ENCODE data around the gene VPS8.

The VPS8 gene

DNA sequence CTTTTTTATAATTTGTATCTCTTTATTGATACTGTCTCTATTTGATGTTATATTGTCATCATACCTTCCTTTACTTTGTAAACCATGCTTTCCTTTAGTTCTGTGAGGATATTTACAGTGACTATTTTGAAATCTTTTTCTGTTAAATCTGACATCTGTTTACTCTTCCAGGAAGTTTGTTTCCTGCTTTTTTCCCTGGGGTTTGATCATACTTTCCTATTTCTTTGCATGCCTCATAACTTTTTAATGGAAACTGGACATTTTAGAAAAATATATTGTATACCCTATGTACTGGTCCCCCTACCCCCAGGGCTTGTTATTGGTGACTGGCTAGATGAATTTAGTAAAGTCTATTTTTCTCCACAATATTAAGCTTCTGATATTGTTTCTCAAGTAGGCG is 225.8 kb downstream of the VPS8 start:
- no peak for TF ChIP-seq TOX (CRISPR knock-in tag; IDR thresholded peaks at IDR 0.05; ENCODE audit: borderline replicate concordance)
- no peak for TF ChIP-seq TCF4 (CRISPR knock-in tag; IDR thresholded peaks at IDR 0.05; ENCODE audit: borderline replicate concordance)
- TF ChIP-seq, protein P1, sequence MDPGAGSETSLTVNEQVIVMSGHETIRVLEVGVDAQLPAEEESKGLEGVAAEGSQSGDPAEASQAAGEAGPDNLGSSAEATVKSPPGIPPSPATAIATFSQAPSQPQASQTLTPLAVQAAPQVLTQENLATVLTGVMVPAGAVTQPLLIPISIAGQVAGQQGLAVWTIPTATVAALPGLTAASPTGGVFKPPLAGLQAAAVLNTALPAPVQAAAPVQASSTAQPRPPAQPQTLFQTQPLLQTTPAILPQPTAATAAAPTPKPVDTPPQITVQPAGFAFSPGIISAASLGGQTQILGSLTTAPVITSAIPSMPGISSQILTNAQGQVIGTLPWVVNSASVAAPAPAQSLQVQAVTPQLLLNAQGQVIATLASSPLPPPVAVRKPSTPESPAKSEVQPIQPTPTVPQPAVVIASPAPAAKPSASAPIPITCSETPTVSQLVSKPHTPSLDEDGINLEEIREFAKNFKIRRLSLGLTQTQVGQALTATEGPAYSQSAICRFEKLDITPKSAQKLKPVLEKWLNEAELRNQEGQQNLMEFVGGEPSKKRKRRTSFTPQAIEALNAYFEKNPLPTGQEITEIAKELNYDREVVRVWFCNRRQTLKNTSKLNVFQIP (CRISPR knock-in tag; IDR thresholded peaks at IDR 0.05; ENCODE audit: borderline replicate concordance, low read depth): no peak
- TF ChIP-seq ZFP3 (CRISPR knock-in tag; IDR thresholded peaks at IDR 0.05): no peak
- no peak for TF ChIP-seq GLIS3 (CRISPR knock-in tag; IDR thresholded peaks at IDR 0.05)
- TF ChIP-seq, protein P2, sequence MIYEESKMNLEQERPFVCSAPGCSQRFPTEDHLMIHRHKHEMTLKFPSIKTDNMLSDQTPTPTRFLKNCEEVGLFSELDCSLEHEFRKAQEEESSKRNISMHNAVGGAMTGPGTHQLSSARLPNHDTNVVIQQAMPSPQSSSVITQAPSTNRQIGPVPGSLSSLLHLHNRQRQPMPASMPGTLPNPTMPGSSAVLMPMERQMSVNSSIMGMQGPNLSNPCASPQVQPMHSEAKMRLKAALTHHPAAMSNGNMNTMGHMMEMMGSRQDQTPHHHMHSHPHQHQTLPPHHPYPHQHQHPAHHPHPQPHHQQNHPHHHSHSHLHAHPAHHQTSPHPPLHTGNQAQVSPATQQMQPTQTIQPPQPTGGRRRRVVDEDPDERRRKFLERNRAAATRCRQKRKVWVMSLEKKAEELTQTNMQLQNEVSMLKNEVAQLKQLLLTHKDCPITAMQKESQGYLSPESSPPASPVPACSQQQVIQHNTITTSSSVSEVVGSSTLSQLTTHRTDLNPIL (CRISPR knock-in tag; IDR thresholded peaks at IDR 0.05; ENCODE audit: low read depth): no peak
- TF ChIP-seq, protein P3, sequence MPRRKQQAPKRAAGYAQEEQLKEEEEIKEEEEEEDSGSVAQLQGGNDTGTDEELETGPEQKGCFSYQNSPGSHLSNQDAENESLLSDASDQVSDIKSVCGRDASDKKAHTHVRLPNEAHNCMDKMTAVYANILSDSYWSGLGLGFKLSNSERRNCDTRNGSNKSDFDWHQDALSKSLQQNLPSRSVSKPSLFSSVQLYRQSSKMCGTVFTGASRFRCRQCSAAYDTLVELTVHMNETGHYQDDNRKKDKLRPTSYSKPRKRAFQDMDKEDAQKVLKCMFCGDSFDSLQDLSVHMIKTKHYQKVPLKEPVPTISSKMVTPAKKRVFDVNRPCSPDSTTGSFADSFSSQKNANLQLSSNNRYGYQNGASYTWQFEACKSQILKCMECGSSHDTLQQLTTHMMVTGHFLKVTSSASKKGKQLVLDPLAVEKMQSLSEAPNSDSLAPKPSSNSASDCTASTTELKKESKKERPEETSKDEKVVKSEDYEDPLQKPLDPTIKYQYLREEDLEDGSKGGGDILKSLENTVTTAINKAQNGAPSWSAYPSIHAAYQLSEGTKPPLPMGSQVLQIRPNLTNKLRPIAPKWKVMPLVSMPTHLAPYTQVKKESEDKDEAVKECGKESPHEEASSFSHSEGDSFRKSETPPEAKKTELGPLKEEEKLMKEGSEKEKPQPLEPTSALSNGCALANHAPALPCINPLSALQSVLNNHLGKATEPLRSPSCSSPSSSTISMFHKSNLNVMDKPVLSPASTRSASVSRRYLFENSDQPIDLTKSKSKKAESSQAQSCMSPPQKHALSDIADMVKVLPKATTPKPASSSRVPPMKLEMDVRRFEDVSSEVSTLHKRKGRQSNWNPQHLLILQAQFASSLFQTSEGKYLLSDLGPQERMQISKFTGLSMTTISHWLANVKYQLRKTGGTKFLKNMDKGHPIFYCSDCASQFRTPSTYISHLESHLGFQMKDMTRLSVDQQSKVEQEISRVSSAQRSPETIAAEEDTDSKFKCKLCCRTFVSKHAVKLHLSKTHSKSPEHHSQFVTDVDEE (CRISPR knock-in tag; IDR thresholded peaks at IDR 0.05): no peak
- ATAC-seq: no peak

DNA sequence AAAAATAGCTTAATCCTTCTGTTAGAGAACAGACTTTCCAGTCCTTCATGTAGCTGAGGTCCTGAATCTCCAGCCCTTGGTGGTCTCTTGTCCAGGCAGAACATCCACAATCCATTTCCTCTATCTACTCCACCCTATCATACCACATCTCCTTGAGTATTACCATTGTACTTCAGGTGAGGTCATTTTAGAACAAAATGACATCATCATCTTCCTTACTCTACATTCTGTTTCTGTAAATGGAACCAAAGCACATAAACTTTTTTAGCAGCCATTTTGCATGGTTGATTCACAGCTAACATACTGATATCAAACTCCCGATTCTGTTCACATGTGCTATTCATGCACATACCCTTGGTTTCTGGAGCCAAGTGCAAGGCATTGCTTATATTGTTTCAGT is 228.5 kb downstream of the VPS8 start:
- no peak for ATAC-seq
- TF ChIP-seq TOX (CRISPR knock-in tag; IDR thresholded peaks at IDR 0.05; ENCODE audit: borderline replicate concordance): no peak
- TF ChIP-seq ZC3H10 (CRISPR knock-in tag; IDR thresholded peaks at IDR 0.05): no peak
- no peak for TF ChIP-seq ESRRG (CRISPR knock-in tag; IDR thresholded peaks at IDR 0.05)

DNA sequence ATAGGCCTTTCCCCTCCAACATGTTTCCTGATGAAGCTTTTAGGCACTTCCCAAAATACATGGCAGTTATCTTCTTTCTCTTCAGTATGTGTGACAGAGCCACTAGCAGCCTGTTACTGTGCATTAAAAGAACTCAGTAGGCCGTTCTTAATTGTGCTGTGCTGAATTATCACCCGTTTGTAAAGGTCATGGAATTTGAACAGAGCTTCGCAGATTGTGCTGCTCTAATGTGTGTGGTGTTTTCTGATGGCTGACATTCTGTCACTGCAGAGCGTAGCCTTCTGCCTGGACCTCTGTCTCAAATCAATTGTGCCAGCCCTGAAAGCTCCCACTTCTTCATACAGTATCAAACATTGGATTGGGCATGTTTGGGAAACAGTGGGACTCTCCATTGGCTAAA is 229.6 kb downstream of the VPS8 start:
- no peak for TF ChIP-seq ZFP3 (CRISPR knock-in tag; IDR thresholded peaks at IDR 0.05)
- TF ChIP-seq ZNF70 (CRISPR knock-in tag; IDR thresholded peaks at IDR 0.05): no peak
- TF ChIP-seq ZNF565 (CRISPR knock-in tag; conservative IDR thresholded peaks at IDR 0.05; ENCODE audit: low read depth): no peak
- TF ChIP-seq BACH2 (CRISPR knock-in tag; IDR thresholded peaks at IDR 0.05; ENCODE audit: borderline replicate concordance): no peak
- no peak for TF ChIP-seq PPARA (CRISPR knock-in tag; IDR thresholded peaks at IDR 0.05; ENCODE audit: borderline replicate concordance)
- no peak for TF ChIP-seq ZNF8 (CRISPR knock-in tag; IDR thresholded peaks at IDR 0.05)
- no peak for TF ChIP-seq GLIS3 (CRISPR knock-in tag; IDR thresholded peaks at IDR 0.05)
- TF ChIP-seq OSR1 (CRISPR knock-in tag; IDR thresholded peaks at IDR 0.05): no peak
- no peak for TF ChIP-seq CSDC2 (CRISPR knock-in tag; IDR thresholded peaks at IDR 0.05)
- TF ChIP-seq, protein P3 (CRISPR knock-in tag; IDR thresholded peaks at IDR 0.05): no peak
- no peak for TF ChIP-seq ZFP30 (CRISPR knock-in tag; IDR thresholded peaks at IDR 0.05)
- TF ChIP-seq, protein P4, sequence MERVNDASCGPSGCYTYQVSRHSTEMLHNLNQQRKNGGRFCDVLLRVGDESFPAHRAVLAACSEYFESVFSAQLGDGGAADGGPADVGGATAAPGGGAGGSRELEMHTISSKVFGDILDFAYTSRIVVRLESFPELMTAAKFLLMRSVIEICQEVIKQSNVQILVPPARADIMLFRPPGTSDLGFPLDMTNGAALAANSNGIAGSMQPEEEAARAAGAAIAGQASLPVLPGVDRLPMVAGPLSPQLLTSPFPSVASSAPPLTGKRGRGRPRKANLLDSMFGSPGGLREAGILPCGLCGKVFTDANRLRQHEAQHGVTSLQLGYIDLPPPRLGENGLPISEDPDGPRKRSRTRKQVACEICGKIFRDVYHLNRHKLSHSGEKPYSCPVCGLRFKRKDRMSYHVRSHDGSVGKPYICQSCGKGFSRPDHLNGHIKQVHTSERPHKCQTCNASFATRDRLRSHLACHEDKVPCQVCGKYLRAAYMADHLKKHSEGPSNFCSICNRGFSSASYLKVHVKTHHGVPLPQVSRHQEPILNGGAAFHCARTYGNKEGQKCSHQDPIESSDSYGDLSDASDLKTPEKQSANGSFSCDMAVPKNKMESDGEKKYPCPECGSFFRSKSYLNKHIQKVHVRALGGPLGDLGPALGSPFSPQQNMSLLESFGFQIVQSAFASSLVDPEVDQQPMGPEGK (CRISPR knock-in tag; IDR thresholded peaks at IDR 0.05; ENCODE audit: borderline replicate concordance): no peak
- ATAC-seq: no peak
